HEK293 (cell line): ENCODE measurements around the gene NCSTN.

Experiments used
- PATZ1 ChIP-seq: fragments of 450-650 bp; formaldehyde crosslinking; IDR thresholded peaks from 2 replicates; pipeline ENCODE4 v1.5.1; 2016; ENCODE audit warnings: missing biosample characterization, missing genetic modification characterization
- REST ChIP-seq: fragments of 450-650 bp; formaldehyde crosslinking; IDR thresholded peaks from 2 replicates; pipeline ENCODE4 v1.5.1; 2016; ENCODE audit warnings: missing biosample characterization, missing genetic modification characterization
- YY2 ChIP-seq: fragments of 450-650 bp; formaldehyde crosslinking; IDR thresholded peaks from 2 replicates; pipeline ENCODE4 v1.5.1; 2016; ENCODE audit warnings: missing biosample characterization, missing genetic modification characterization
- ZNF174 ChIP-seq: fragments of 450-650 bp; formaldehyde crosslinking; IDR thresholded peaks from 2 replicates; pipeline ENCODE4 v1.5.0; 2017; ENCODE audit warnings: missing biosample characterization, mild to moderate bottlenecking, missing genetic modification characterization
- ZNF24 ChIP-seq: fragments of 450-650 bp; formaldehyde crosslinking; IDR thresholded peaks from 2 replicates; pipeline ENCODE4 v1.5.1; 2016; ENCODE audit warnings: missing biosample characterization, missing genetic modification characterization
- ZNF366 ChIP-seq: fragments of 450-650 bp; formaldehyde crosslinking; conservative IDR thresholded peaks from 2 replicates; pipeline ENCODE4 v1.5.1; 2016; ENCODE audit warnings: missing biosample characterization, missing genetic modification characterization
- ZNF37A ChIP-seq: fragments of 450-650 bp; IDR thresholded peaks from 2 replicates; pipeline ENCODE4 v1.5.1; 2018; ENCODE audit warnings: missing biosample characterization, missing genetic modification characterization
- ZNF692 ChIP-seq: fragments of 450-650 bp; formaldehyde crosslinking; IDR thresholded peaks from 2 replicates; pipeline ENCODE4 v1.5.1; 2016; ENCODE audit warnings: missing biosample characterization, missing genetic modification characterization
- ZSCAN4 ChIP-seq: fragments of 450-650 bp; formaldehyde crosslinking; IDR thresholded peaks from 2 replicates; pipeline ENCODE4 v1.5.1; 2017; ENCODE audit warnings: missing biosample characterization, missing genetic modification characterization
- TF ChIP-seq, protein P1 (sequence below): fragments of 450-650 bp; formaldehyde crosslinking; IDR thresholded peaks from 2 replicates; pipeline ENCODE4 v1.5.1; 2016; ENCODE audit warnings: missing biosample characterization, missing genetic modification characterization
- TF ChIP-seq, protein P2 (sequence below): fragments of 450-650 bp; formaldehyde crosslinking; IDR thresholded peaks from 2 replicates; pipeline ENCODE4 v1.5.1; 2016; ENCODE audit warnings: missing biosample characterization, missing genetic modification characterization, low read depth
- TF ChIP-seq, protein P3 (sequence below): fragments of 450-650 bp; IDR thresholded peaks from 2 replicates; pipeline ENCODE4 v1.5.1; 2018; ENCODE audit warnings: missing biosample characterization, mild to moderate bottlenecking, missing genetic modification characterization

The NCSTN gene

DNA sequence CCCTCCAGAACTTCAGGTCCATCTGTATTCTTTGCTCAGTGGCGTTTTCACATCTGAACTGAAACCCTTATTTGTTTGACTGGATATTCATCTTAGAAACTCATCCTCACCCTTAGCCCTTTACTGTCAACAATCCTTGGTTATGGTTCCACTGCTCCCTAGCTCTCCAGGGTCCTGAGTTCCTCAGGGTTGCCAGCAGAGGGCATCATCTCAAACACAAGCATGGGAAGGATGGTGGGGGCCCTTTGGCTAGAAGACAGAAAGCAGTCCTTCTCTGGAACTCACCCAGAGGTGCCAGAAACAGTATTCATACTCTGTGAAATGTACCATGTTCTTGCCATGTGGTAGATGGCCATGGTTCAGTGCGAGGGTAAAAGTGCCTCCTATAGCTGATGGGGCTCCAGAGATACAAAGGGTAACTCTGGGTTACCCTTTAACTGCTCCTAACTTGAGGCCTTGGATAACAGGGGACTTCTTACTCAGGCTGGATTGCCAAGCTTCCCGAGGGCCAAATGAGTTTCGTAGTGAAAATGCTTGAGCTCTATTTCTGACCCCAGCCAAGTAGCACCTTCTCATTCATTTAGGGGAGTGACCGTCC is 11.3 kb downstream of the NCSTN start (continued):
- TF ChIP-seq, protein P1, sequence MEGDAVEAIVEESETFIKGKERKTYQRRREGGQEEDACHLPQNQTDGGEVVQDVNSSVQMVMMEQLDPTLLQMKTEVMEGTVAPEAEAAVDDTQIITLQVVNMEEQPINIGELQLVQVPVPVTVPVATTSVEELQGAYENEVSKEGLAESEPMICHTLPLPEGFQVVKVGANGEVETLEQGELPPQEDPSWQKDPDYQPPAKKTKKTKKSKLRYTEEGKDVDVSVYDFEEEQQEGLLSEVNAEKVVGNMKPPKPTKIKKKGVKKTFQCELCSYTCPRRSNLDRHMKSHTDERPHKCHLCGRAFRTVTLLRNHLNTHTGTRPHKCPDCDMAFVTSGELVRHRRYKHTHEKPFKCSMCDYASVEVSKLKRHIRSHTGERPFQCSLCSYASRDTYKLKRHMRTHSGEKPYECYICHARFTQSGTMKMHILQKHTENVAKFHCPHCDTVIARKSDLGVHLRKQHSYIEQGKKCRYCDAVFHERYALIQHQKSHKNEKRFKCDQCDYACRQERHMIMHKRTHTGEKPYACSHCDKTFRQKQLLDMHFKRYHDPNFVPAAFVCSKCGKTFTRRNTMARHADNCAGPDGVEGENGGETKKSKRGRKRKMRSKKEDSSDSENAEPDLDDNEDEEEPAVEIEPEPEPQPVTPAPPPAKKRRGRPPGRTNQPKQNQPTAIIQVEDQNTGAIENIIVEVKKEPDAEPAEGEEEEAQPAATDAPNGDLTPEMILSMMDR: 0 out of 2 replicates have a peak, but pooled peaks have one; percentile 53
- no peak for TF ChIP-seq ZNF174 (tag by site-specific recombination)
- no peak for TF ChIP-seq ZNF37A
- TF ChIP-seq ZNF366 (tag by site-specific recombination): no peak
- peak; percentile 17; the same call in 1 of the 2 replicates for TF ChIP-seq PATZ1
- TF ChIP-seq ZNF692: no peak
- no peak for TF ChIP-seq ZNF24 (tag by site-specific recombination)
- peak; percentile 30; the same call in 1 of the 2 replicates for TF ChIP-seq REST (tag by site-specific recombination)
- TF ChIP-seq, protein P2, sequence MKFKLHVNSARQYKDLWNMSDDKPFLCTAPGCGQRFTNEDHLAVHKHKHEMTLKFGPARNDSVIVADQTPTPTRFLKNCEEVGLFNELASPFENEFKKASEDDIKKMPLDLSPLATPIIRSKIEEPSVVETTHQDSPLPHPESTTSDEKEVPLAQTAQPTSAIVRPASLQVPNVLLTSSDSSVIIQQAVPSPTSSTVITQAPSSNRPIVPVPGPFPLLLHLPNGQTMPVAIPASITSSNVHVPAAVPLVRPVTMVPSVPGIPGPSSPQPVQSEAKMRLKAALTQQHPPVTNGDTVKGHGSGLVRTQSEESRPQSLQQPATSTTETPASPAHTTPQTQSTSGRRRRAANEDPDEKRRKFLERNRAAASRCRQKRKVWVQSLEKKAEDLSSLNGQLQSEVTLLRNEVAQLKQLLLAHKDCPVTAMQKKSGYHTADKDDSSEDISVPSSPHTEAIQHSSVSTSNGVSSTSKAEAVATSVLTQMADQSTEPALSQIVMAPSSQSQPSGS: no peak
- TF ChIP-seq YY2 (tag by site-specific recombination): no peak
- TF ChIP-seq, protein P3, sequence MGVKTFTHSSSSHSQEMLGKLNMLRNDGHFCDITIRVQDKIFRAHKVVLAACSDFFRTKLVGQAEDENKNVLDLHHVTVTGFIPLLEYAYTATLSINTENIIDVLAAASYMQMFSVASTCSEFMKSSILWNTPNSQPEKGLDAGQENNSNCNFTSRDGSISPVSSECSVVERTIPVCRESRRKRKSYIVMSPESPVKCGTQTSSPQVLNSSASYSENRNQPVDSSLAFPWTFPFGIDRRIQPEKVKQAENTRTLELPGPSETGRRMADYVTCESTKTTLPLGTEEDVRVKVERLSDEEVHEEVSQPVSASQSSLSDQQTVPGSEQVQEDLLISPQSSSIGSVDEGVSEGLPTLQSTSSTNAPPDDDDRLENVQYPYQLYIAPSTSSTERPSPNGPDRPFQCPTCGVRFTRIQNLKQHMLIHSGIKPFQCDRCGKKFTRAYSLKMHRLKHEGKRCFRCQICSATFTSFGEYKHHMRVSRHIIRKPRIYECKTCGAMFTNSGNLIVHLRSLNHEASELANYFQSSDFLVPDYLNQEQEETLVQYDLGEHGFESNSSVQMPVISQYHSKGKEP (tag by site-specific recombination): no peak
- TF ChIP-seq ZSCAN4 (tag by site-specific recombination): no peak
